Embryonic facial prominence (tissue), 1 donor: ENCODE results near the gene TM2D3.

Experiments used
- DNase-seq: peaks from one replicate; pipeline ENCODE4 v3.0.0-alpha.2; 2016; ENCODE audit errors: extremely low spot score

The TM2D3 gene

GRCh38 chr15:101623367-101624304 lies 28.5 kb downstream of the TM2D3 start:
- no peak for DNase-seq

- no peak for DNase-seq
Observed at GRCh38 chr15:101621961-101622360, 30.2 kb downstream of the TM2D3 start.

GRCh38 chr15:101620671-101621070 lies 31.5 kb downstream of the TM2D3 start:
- no peak for DNase-seq

- no peak for DNase-seq
Observed at GRCh38 chr15:101619615-101619865, 32.6 kb downstream of the TM2D3 start.

- no peak for DNase-seq
Observed at GRCh38 chr15:101618851-101619614, 33.1 kb downstream of the TM2D3 start.

- DNase-seq: no peak
Observed at GRCh38 chr15:101618076-101618475, 34.1 kb downstream of the TM2D3 start.

- DNase-seq: no peak
Observed at GRCh38 chr15:101617390-101617965, 34.7 kb downstream of the TM2D3 start.

- DNase-seq: no peak
Observed at GRCh38 chr15:101615986-101616848, 36.0 kb downstream of the TM2D3 start.

- no peak for DNase-seq
Observed at GRCh38 chr15:101615414-101615985, 36.7 kb downstream of the TM2D3 start.

- DNase-seq: no peak
Observed at GRCh38 chr15:101614761-101615160, 37.4 kb downstream of the TM2D3 start.

GRCh38 chr15:101614001-101614585 lies 38.1 kb downstream of the TM2D3 start:
- no peak for DNase-seq

- DNase-seq: no peak
Observed at GRCh38 chr15:101613130-101614000, 38.8 kb downstream of the TM2D3 start.

GRCh38 chr15:101612676-101613075 lies 39.5 kb downstream of the TM2D3 start:
- DNase-seq: no peak

- DNase-seq: no peak
Observed at GRCh38 chr15:101611580-101612299, 40.4 kb downstream of the TM2D3 start.

- DNase-seq: no peak
Observed at GRCh38 chr15:101611007-101611406, 41.2 kb downstream of the TM2D3 start.

- no peak for DNase-seq
Observed at GRCh38 chr15:101610611-101611000, 41.6 kb downstream of the TM2D3 start.

GRCh38 chr15:101609742-101610610 lies 42.2 kb downstream of the TM2D3 start:
- DNase-seq: no peak

GRCh38 chr15:101608201-101608600 lies 44.0 kb downstream of the TM2D3 start:
- DNase-seq: no peak
